GM19324 (cell line): ENCODE measurements around the gene DGKZ.
"Not testable (repeated sequence)": the region's sequence is repeated elsewhere in the genome, so short reads cannot be mapped to it uniquely, and the experiment has no call there.

ENCODE experiments used
- ATAC-seq: cut with Tn5 transposase; IDR thresholded peaks from one replicate; pipeline ENCODE4 v1.9.1; 2021; ENCODE audit warnings: mild to moderate bottlenecking, moderate library complexity; ENCODE audit not compliant: unreplicated experiment, low FRiP score

The DGKZ gene

GRCh38 chr11:46379482-46380293 lies 32.4 kb downstream of the DGKZ start:
- ATAC-seq: not testable (repeated sequence)

GRCh38 chr11:46380340-46381047 lies 33.2 kb downstream of the DGKZ start:
- no peak for ATAC-seq

DNA sequence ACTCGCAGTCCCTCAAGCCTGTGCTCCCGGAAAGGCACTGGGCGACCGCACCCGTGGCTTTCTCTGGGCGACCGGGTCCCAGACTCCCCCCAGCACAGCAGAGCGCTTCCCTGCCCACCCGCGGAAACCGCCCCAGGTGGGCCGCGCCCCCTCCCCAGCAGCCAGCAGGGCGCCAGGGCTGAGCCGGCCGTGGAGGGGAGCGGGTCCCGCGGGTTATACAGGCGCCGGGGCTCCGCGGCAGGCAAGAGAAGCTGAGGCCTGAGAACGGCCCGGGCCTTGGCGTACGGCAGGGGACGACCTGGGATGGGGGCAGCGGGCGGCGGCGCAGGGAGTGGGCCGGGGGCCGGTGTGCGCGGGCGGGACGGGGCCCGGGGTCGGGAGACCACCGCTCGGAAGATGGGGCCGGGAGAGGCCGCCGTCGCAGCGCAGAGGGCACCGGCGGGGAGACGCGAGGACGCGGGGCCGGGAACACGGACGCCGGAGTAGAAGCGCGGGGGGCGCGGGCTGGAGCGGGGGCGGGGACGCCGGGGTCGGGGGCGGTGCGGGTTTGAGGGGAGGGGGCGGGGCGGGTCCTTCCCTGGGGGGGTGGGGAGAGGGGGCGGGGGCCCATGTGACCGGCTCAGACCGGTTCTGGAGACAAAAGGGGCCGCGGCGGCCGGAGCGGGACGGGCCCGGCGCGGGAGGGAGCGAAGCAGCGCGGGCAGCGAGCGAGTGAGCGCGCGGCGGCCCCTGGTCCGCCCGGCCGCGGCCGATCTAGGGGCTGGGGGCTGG lies 34.0 kb downstream of the DGKZ start, which contains the start of gene MDK:
Gene MDK (plus strand): TSS at position 622 of the 771 bp plus-strand sequence. CDS start 389 bp downstream, outside the sequence.
- ATAC-seq: no peak

DNA sequence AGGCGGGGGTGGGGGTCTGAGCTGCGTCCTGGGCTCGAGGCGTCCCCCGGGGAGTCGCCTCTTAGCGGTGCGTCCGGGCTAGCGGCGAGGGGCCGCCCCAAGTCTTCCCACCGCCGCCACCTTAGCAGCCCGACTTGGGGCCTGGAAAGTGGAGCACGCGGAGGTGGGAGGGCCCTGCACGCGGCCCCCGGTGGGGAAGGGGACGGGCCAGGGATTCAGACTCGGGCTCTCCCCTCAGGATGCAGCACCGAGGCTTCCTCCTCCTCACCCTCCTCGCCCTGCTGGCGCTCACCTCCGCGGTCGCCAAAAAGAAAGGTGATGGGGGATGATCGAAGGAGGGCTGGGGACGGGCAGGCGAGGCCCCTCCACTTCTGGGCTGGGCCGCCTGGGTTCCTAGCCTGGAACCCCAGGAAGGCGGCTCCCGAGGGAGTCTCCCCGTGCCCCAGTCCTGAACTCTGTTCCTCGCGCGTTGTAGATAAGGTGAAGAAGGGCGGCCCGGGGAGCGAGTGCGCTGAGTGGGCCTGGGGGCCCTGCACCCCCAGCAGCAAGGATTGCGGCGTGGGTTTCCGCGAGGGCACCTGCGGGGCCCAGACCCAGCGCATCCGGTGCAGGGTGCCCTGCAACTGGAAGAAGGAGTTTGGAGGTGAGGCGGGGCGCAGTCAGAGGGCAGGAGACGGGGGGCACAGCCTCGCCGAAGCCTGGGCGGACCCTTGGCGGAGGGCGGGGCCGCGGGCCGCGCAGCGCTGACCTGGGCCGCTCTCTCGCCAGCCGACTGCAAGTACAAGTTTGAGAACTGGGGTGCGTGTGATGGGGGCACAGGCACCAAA lies 34.8 kb downstream of the DGKZ start:
- ATAC-seq: no peak

DNA sequence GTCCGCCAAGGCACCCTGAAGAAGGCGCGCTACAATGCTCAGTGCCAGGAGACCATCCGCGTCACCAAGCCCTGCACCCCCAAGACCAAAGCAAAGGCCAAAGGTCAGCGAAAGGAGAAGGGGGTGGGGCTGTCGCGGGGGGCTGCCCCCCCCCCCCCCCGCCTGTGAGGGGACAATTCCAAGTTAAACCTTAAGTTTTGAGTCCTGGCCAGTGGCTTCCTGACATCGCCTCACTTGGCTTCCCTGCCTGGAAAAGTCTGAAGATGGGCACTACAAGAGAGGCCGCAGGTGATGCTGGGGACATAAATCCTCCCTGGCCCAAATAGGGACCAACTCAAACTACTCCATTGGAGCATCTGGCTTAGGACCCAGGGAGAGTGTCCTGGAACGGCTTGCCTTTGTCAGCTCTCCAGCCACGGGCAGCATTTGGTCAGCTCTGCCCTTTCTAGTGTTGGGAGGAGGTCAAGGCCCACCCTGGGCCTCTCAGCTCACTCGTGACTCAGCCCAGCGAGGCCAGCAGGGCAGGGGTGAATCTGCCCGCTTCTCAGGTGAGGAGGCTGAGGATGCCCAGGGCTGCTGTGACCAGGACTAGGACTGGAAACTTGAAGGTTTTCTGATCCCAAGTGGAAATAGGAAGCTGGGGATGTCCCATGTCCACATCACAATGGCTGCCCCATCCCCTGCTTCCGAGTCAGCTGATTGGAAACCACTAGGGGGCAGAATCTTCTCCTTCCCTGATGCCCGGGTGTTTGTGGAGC lies 35.6 kb downstream of the DGKZ start:
- no peak for ATAC-seq

DNA sequence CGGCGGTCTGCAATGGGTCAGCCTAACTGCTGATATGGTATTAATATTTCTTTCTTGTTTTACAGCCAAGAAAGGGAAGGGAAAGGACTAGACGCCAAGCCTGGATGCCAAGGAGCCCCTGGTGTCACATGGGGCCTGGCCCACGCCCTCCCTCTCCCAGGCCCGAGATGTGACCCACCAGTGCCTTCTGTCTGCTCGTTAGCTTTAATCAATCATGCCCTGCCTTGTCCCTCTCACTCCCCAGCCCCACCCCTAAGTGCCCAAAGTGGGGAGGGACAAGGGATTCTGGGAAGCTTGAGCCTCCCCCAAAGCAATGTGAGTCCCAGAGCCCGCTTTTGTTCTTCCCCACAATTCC lies 36.1 kb downstream of the DGKZ start:
- ATAC-seq: no peak

GRCh38 chr11:46383974-46384701 lies 36.9 kb downstream of the DGKZ start:
- ATAC-seq: no peak

GRCh38 chr11:46385169-46386004 lies 38.1 kb downstream of the DGKZ start:
- ATAC-seq: no peak

DNA sequence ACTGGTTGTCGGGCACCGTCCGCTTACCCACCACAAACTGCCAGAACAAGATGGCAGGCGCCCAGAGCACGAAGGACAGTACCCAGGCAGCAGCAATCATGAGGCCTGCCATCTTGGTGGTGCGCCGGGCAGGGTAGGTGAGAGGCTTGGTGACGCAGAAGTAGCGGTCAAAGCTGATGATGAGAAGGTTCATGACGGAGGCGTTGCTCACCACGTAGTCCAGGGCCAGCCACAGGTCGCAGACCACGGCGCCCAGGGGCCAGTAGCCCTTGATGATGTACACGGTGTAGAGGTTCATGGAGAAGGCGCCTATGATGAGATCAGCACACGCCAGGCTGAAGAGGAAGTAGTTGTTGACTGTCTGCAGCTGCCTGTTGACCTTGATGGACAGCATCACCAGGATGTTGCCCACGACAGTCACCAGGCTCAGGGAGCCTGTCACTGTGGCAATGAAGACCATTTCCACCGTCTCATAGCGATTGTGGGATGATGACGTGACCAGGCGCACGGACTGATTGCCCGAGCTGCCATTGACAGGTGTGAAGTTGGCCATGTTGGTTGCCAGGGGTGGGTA lies 38.8 kb downstream of the DGKZ start:
- no peak for ATAC-seq

GRCh38 chr11:46386674-46387073 lies 39.4 kb downstream of the DGKZ start:
- ATAC-seq: no peak

DNA sequence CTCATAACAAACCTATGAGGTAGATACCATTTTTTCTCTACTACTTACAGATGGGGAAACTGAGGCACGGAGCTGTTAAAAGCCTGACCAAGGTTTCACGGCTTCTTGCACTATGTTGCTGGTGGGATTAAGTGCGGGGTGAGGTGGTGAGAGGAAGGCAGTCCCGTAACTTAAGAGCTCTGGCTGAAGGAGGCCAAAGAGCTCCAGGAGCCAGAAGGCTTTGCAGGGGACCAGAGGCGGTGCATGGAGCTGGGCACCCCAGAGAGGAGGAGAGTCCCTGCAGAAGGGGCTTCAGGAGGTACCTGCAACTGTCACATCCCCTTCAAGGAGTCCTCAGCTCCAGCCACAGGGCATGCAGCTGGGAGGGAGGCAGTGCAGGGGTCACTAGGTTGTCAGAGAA lies 40.2 kb downstream of the DGKZ start:
- no peak for ATAC-seq

GRCh38 chr11:46387919-46388618 lies 40.8 kb downstream of the DGKZ start:
- ATAC-seq: no peak

DNA sequence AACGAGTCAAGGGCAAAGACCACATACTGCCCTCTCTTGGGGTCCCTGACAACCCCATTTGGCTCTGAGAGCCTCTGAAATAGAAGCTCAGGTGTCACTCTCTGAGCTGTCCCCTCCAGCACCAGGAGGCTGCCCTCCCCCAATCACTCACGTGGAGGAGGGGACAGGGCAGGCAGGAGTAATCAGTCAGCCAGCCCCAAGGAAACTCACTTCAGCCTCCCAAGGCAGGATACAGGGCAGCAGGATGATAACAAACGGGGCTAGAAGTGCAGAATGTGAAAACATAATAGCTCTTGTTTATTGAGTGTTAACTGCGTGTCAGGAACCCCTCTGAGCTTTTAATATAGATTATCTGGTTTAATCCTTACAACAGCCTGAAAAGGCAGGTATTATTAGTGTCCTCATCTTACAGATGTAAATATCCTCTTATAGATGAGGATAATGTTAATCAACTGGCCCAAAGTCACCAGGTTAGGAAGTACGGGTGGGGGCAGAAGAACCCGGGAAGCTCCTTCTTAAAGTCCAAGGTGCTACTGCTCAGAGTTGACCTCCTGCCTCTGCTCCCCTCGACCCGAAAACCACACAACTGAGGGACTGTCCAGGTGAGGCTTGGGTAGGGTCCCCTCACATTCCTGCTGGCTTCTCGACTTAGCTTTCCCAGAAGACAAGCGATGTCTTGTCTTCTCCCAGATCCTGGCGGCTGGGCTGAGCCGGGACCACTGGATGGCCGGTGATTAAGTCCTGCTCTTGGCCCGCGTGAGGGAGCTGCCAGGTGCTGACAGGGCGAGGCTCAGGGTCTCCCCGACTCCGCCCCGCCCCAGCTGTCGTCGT lies 41.6 kb downstream of the DGKZ start:
- ATAC-seq: no peak

DNA sequence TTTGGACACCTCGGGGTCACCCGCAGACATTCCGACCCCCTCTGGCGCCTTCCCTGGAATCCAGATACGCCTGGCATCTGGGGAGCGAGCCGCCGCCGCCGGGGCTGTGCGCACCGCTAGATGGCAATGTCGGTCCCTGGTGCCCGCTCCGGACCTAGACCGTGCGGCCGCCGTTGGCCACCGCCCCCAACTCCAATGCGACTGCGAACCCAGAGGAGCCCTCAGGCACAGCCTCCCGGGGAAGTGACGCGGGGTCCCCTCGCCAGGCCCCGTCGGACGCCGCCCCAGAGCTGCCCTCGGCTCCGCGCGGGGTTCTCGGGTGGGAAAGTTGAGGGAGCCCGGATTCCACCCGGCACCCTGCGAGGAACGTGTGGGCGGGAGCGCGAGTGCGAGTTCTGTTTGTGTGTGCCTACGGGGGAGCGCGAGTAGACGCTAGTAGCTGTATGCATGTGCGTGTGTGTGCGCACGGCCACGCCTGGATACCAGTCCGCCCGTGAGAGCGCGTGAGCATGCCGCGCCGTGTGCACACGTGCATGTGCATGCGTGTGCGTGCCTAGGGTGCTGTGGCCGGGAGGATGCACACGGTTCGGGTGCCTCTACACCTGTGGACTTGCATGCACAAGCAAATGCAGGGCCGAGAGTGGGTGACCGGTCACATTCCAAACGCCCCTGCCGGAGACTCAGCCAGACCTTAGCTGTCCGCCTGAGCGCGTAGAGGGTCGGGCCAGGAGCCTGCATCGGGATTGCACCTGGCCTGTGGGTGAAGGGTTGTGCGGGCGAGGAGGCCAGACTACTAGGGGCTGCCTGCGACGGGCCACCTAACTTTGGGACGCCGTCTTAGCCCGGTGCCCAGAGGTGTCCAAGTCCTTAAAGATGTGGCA lies 42.4 kb downstream of the DGKZ start:
- ATAC-seq: no peak
